ENCODE results near the gene MPV17.
A peak's percentile ranks its signal among the peaks of the same experiment; 100 is the strongest.
"Not testable (repeated sequence)": the region's sequence is repeated elsewhere in the genome, so short reads cannot be mapped to it uniquely, and the experiment has no call there.

MPV17 gene

GRCh38 chr2:27271631-27272340, 51.1 kb downstream of the MPV17 start:
- DNase-seq (ENCODE audit: insufficient read length, low spot score) (no peak), FAIRE-seq (no peak)
- TF ChIP-seq, protein P1, sequence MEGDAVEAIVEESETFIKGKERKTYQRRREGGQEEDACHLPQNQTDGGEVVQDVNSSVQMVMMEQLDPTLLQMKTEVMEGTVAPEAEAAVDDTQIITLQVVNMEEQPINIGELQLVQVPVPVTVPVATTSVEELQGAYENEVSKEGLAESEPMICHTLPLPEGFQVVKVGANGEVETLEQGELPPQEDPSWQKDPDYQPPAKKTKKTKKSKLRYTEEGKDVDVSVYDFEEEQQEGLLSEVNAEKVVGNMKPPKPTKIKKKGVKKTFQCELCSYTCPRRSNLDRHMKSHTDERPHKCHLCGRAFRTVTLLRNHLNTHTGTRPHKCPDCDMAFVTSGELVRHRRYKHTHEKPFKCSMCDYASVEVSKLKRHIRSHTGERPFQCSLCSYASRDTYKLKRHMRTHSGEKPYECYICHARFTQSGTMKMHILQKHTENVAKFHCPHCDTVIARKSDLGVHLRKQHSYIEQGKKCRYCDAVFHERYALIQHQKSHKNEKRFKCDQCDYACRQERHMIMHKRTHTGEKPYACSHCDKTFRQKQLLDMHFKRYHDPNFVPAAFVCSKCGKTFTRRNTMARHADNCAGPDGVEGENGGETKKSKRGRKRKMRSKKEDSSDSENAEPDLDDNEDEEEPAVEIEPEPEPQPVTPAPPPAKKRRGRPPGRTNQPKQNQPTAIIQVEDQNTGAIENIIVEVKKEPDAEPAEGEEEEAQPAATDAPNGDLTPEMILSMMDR (IDR thresholded peaks at IDR 0.05; ENCODE audit: insufficient read depth, missing control alignments) = no peak

GRCh38 chr2:27270670-27271069, 52.2 kb downstream of the MPV17 start:
- FAIRE-seq = no peak
- TF ChIP-seq, protein P1 (IDR thresholded peaks at IDR 0.05; ENCODE audit: insufficient read depth, missing control alignments) = no peak
- DNase-seq (ENCODE audit: insufficient read length, low spot score) = no peak

DNA sequence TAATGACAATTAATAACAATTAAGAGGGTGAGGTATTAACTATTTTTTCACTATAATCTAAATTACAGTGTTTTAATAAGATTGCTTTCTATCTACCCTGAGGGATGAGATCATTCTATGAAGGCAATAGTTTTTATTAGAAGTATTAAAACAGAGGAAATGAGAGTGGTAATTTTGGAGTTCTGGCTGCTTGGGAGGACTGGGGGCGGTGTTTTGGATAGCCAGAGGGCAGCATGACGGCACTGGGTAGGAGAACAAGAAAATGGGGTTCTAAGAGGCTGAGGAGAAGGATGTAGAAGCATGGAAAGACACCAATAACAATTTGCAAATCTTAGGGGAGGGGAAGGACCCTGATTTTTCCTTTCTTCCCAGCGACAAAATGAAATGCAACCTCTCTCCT, 52.8 kb downstream of the MPV17 start:
- DNase-seq (ENCODE audit: insufficient read length, low spot score) (no peak), FAIRE-seq (no peak)
- TF ChIP-seq, protein P1 (IDR thresholded peaks at IDR 0.05; ENCODE audit: insufficient read depth, missing control alignments) = no peak

DNA sequence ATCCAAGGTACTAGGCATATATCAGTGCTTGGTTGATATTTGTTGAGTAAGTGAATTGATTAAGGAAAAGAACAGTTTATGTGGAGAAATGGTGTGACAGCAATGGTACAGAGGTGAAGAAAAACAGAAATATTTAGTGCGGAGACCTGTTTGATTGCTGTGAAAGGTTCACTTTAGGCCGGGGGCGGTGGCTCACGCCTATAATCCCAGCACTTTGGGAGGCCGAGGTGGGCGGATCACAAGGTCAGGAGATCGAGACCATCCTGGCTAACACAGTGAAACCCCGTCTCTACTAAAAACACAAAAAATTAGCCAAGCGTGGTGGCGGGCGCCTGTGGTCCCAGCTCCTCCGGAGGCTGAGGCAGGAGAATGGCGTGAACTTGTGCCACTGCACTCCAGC, 54.6 kb downstream of the MPV17 start:
- FAIRE-seq; DNase-seq (ENCODE audit: insufficient read length, low spot score): not testable (repeated sequence)

DNA sequence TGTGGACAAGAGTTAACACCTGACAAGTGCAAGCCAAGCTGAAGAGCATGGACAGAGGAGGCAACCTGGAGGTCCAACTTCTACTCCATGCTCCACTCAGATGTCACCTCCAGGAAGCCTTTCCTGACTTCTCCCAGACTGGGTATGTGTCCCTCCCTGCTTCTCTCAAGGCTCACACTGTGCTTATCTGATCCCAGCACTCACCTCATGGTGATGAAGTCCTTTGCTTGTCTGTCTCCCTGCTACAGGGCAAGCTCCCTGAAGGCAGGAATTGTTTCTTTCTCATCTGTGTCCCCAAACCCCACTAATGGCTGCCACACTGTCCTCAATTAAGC, 57.4 kb downstream of the MPV17 start:
- FAIRE-seq (no peak), DNase-seq (ENCODE audit: insufficient read length, low spot score) (no peak)
- TF ChIP-seq, protein P1 (IDR thresholded peaks at IDR 0.05; ENCODE audit: insufficient read depth, missing control alignments) = no peak

DNA sequence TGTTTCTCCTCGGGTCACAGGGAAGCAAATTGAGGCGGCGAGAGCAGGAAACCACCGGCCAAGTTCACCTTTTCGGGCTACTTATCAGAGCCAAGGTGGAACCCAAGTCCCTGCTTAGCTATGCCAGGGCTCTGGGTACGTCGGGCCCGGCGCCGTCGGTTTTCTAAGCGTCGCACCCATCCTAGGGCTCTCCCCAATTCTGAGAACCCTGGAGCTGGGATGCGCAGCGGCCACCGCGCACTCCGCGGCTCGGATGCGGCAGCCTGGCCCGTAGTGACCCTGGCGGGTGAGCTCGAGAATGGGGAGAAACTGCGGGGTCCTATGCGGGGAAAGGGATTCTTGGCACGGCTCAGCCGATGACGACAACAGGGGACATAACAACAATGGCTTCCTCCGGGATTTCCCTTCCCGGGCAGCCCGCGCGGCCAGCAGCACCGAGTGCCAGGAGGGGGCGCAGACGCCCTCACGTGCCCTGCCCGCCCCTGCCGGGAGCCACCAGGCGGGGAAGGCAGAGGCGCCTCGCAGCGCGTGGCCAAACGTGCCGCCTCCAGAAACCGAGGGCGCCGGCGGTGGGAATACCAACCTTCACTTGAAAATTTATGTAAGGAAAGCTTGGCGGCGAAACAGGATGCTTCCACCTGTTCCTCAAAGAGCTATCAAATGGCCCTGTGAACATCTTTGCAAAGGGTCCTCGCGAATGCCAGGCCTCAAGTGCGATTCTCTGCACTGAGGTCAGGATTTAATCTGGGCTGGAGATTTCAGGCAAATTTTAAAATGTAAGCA, 58.0 kb downstream of the MPV17 start:
- FAIRE-seq (no peak), DNase-seq (ENCODE audit: insufficient read length, low spot score) (peak; percentile 77)
- TF ChIP-seq, protein P1 (IDR thresholded peaks at IDR 0.05; ENCODE audit: insufficient read depth, missing control alignments) = peak; percentile 61

- TF ChIP-seq, protein P1 (IDR thresholded peaks at IDR 0.05; ENCODE audit: insufficient read depth, missing control alignments) = no peak
- no peak for FAIRE-seq
- DNase-seq (ENCODE audit: insufficient read length, low spot score) = no peak
These were observed 58.6 kb downstream of the MPV17 start for GRCh38 chr2:27264253-27264752.
